DMS 273 (cell line): ENCODE measurements around the gene CAMTA1.
A peak's percentile ranks its signal among the peaks of the same experiment; 100 is the strongest.
"Not testable (repeated sequence)": the region's sequence is repeated elsewhere in the genome, so short reads cannot be mapped to it uniquely, and the experiment has no call there.

ENCODE experiments used
- DNase-seq: peaks from one replicate; lab custom pipeline; 2025; ENCODE audit not compliant: unreplicated experiment; lab: John Stamatoyannopoulos, UW

CAMTA1 gene

GRCh38 chr1:6809461-6809860 is 24.2 kb downstream of the CAMTA1 start:
- no peak for DNase-seq

GRCh38 chr1:6810146-6810734 is 25.0 kb downstream of the CAMTA1 start:
- DNase-seq = not testable (repeated sequence)

GRCh38 chr1:6811583-6811982 is 26.3 kb downstream of the CAMTA1 start:
- DNase-seq = no peak

- DNase-seq = no peak
Measured at GRCh38 chr1:6813165-6813564, 27.9 kb downstream of the CAMTA1 start.

GRCh38 chr1:6815726-6816125 is 30.5 kb downstream of the CAMTA1 start:
- no peak for DNase-seq

- DNase-seq = no peak
Measured at GRCh38 chr1:6819246-6820040, 34.2 kb downstream of the CAMTA1 start.

GRCh38 chr1:6820899-6821298 is 35.6 kb downstream of the CAMTA1 start:
- DNase-seq = no peak

- DNase-seq = no peak
Measured at GRCh38 chr1:6822530-6823359, 37.5 kb downstream of the CAMTA1 start.

- DNase-seq = no peak
Measured at GRCh38 chr1:6823793-6824192, 38.5 kb downstream of the CAMTA1 start.

GRCh38 chr1:6824665-6825368 is 39.6 kb downstream of the CAMTA1 start:
- no peak for DNase-seq

- DNase-seq = no peak
Measured at GRCh38 chr1:6825828-6826227, 40.6 kb downstream of the CAMTA1 start.

- DNase-seq = no peak
Measured at GRCh38 chr1:6827079-6827478, 41.8 kb downstream of the CAMTA1 start.

- DNase-seq = no peak
Measured at GRCh38 chr1:6827630-6828165, 42.4 kb downstream of the CAMTA1 start.

- peak; percentile 24 for DNase-seq
Measured at GRCh38 chr1:6831366-6831765, 46.1 kb downstream of the CAMTA1 start.

GRCh38 chr1:6832006-6832405 is 46.8 kb downstream of the CAMTA1 start:
- not testable (repeated sequence) for DNase-seq

- no peak for DNase-seq
Measured at GRCh38 chr1:6832531-6833188, 47.4 kb downstream of the CAMTA1 start.

GRCh38 chr1:6833804-6834203 is 48.5 kb downstream of the CAMTA1 start:
- DNase-seq = no peak

GRCh38 chr1:6834366-6834765 is 49.1 kb downstream of the CAMTA1 start:
- no peak for DNase-seq

GRCh38 chr1:6835139-6835538 is 49.9 kb downstream of the CAMTA1 start:
- no peak for DNase-seq

GRCh38 chr1:6842301-6842700 is 57.0 kb downstream of the CAMTA1 start:
- DNase-seq = no peak
